ENCODE results near the gene EXOG. TPM values are rescaled to one million over a fixed set of nuclear protein-coding genes. Genes with fewer than 3 reads are reported as not detected.

Gene EXOG
- total and polyA plus RNA-seq, 2 donors from 2014 or later, result 5.5 to 16.4 TPM

GRCh38 chr3:38465588-38466154 lies 30.5 kb upstream of the EXOG start:
- TF ChIP-seq CTCF (IDR thresholded peaks at IDR 0.05; ENCODE audit: borderline replicate concordance, extremely low read depth, insufficient read depth), result no peak
- no peak for FAIRE-seq
- no peak overlapping the region for H3K9ac ChIP-seq (ENCODE audit: low read length in 3 of 3)

GRCh38 chr3:38468765-38469164 lies 27.4 kb upstream of the EXOG start:
- FAIRE-seq (no peak), DNase-seq (no peak)
- Histone ChIP-seq H3K27me3 (ENCODE audit: control insufficient read depth, insufficient read depth, low read length) (no peaks in the 10 kb centered on the region), H3K4me1 (ENCODE audit: control insufficient read depth in 2 of 3, insufficient read depth in 2 of 3, low read depth in 1 of 3, low read length in 3 of 3) (peaks cover 0 to 21% (median 15%) of the 10 kb centered on the region in 3 donors), H3K9ac (ENCODE audit: low read length in 3 of 3) (no peak overlapping the region), H3K27ac (ENCODE audit: low read depth in 2 of 2, low read length in 2 of 2) (peak overlapping the region; percentile 27 to 51), H3K36me3 (ENCODE audit: control insufficient read depth in 2 of 3, insufficient read depth in 3 of 3, low read length in 3 of 3) (no peaks in the 10 kb centered on the region), H3K9me3 (ENCODE audit: control insufficient read depth in 2 of 3, insufficient read depth in 1 of 3, low read length in 3 of 3) (no peaks in the 10 kb centered on the region), H3K4me3 (ENCODE audit: low read length in 3 of 3) (no peak overlapping the region)
- no peak for TF ChIP-seq CTCF (IDR thresholded peaks at IDR 0.05; ENCODE audit: borderline replicate concordance, extremely low read depth, insufficient read depth)
- intact Hi-C loops (cut with DNase I), result no loop called here

More at GRCh38 chr3:38465588-38466154, 30.5 kb upstream of the EXOG start:
- H3K27me3 ChIP-seq (ENCODE audit: control insufficient read depth, insufficient read depth, low read length), result no peaks in the 10 kb centered on the region
- intact Hi-C loops (cut with DNase I), result no loop called here
- peaks cover 0 to 7% (median 2%) of the 10 kb centered on the region in 3 donors for H3K4me1 ChIP-seq (ENCODE audit: control insufficient read depth in 2 of 3, insufficient read depth in 2 of 3, low read depth in 1 of 3, low read length in 3 of 3)
- H3K36me3 ChIP-seq (ENCODE audit: control insufficient read depth in 2 of 3, insufficient read depth in 3 of 3, low read length in 3 of 3), result no peaks in the 10 kb centered on the region
- no peak for DNase-seq
- H3K4me3 ChIP-seq (ENCODE audit: low read length in 3 of 3), result no peak overlapping the region
- no peaks in the 10 kb centered on the region for H3K9me3 ChIP-seq (ENCODE audit: control insufficient read depth in 2 of 3, insufficient read depth in 1 of 3, low read length in 3 of 3)
- no peak overlapping the region for H3K27ac ChIP-seq (ENCODE audit: low read depth in 2 of 2, low read length in 2 of 2)

- intact Hi-C loops (cut with DNase I), result no loop called here
- H3K9me3 ChIP-seq (ENCODE audit: control insufficient read depth in 2 of 3, insufficient read depth in 1 of 3, low read length in 3 of 3), result no peaks in the 10 kb centered on the region
- no peak overlapping the region for H3K4me3 ChIP-seq (ENCODE audit: low read length in 3 of 3)
- H3K36me3 ChIP-seq (ENCODE audit: control insufficient read depth in 2 of 3, insufficient read depth in 3 of 3, low read length in 3 of 3), result no peaks in the 10 kb centered on the region
- H3K9ac ChIP-seq (ENCODE audit: low read length in 3 of 3), result no peak overlapping the region
- peaks cover 0 to 21% (median 21%) of the 10 kb centered on the region in 3 donors for H3K4me1 ChIP-seq (ENCODE audit: control insufficient read depth in 2 of 3, insufficient read depth in 2 of 3, low read depth in 1 of 3, low read length in 3 of 3)
- FAIRE-seq (no peak), DNase-seq (no peak)
- no peak overlapping the region for H3K27ac ChIP-seq (ENCODE audit: low read depth in 2 of 2, low read length in 2 of 2)
- no peak for TF ChIP-seq CTCF (IDR thresholded peaks at IDR 0.05; ENCODE audit: borderline replicate concordance, extremely low read depth, insufficient read depth)
- H3K27me3 ChIP-seq (ENCODE audit: control insufficient read depth, insufficient read depth, low read length), result no peaks in the 10 kb centered on the region
Observed at GRCh38 chr3:38469852-38470251, 26.3 kb upstream of the EXOG start.

Data from kidney (tissue), 14 donors.